Embryonic facial prominence (tissue), 1 donor: ENCODE data around the gene C8G.

Source experiments
- DNase-seq: peaks from one replicate; pipeline ENCODE4 v3.0.0-alpha.2; 2016; ENCODE audit errors: extremely low spot score

Gene C8G

DNA sequence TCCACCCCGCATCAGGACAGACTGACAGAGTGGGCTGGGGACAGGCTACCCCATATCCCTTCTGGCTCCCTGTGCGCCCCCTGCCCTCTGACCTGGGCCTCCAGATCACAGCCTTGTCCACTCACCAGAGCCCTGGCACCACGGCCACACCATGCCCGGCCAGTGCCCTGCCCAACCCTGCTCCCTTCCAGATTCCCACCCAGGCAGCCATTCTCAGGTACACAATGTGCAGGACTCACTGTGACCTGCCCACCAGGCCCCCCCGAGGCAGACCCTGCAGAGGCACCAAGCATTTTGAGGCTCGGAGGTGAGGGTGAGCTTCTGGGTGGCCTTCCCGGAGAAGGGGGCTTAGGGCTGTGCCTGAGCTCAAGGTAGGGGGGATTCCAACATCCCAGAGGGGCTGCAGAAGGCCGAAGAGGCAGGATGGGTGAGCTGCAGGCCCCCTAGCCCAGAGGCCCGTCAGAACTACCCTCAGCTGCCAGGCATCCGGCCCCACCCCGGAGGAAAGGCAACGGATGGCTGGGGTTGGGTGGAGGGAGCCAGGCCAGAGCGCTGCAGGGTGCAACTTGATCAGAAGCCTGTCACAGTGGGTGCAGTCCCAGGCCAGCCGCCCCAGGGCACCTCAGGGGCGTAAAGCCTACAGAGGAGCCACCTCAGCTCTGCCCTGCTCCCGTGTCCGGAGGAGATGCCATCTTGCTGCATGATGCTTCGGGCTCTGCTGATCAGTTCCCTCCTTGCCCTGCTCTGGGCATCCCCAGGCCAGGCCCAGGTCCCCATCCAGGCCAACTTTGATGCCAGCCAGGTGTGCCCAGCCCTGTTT lies 37.4 kb downstream of the C8G start, which contains the start of gene LCNL1:
LCNL1 (plus strand) TSS at position 762 of the 820 bp plus-strand sequence. CDS start 594 bp downstream, outside the sequence.
- DNase-seq: no peak

DNA sequence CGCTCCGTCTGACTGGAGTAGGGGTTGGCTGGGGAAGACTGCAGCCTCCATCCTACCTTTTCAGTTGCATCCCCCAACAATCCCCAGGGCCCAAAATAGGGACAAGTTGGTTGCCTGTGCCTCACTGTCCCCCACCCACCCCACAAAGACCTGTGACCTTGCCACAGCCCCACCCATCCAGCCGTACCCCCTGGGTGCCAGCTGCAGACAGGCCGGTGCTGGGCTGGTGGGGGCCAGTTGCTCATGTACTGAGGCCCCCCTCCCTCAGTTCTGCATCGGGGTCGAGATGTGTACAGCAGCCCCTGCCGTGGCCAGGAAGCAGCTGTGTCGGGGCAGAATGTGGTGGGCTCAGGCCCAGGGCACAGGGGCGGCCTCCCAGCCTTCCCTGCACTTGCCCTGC lies 38.1 kb downstream of the C8G start:
- DNase-seq: no peak

DNA sequence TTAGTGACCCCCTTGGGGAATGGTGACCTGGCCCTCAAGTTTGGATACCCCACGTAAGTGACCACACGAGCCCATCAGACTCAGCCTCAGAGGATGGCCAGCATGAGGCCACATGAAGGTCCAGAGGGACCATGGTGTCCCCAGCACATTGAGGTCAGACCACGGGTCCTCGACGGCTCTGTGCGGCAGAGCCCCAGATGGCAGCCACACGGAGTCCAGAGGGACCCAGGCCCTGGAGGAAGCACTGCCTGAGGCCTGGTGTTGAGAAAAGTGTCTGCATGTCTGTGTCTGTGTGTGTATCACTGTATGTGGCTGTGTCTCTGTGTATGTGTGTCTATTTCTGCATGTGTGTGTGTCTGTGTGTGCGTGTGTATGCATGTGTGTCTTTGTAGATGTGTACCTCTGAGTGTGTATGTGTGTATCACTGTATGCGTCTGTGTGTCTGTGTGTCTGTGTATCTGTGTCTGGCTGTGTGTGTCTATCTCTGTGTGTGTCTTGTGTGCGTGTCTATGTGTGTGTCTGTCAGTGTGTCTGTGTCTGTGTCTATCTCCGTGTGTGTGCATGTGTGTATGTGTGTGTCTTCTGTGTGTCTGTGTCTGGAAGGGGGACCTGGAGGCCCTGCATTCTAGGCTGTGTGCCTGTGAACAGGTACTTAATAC lies 38.7 kb downstream of the C8G start:
- DNase-seq: no peak

DNA sequence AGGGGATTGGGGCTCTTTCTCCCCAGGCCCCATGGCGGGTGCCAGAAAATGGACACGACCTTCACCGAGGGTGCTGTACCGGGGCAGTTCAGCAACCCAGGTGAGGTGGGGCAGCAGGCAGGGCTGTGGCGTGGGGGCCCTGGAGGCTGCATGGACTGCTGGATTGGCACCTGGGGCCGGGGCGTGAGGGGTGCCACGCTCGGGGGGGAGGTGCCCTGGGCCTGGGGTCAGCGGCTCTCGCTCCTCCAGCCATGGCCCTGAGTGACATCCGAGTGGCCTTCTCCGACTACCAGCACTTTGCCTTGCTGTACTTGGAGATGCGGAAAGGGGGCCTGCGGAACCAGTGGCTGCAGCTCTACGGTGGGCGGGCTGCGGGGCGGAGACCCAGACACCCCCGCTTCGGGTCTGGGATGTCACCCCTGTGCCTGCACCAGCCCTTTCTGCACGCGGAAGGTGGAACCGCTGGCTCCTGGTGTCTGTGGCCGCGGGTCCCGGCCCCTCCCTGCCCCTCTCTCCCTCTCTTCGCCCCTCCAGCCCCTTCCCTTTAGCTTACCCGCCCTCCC lies 39.5 kb downstream of the C8G start:
- DNase-seq: no peak

DNA sequence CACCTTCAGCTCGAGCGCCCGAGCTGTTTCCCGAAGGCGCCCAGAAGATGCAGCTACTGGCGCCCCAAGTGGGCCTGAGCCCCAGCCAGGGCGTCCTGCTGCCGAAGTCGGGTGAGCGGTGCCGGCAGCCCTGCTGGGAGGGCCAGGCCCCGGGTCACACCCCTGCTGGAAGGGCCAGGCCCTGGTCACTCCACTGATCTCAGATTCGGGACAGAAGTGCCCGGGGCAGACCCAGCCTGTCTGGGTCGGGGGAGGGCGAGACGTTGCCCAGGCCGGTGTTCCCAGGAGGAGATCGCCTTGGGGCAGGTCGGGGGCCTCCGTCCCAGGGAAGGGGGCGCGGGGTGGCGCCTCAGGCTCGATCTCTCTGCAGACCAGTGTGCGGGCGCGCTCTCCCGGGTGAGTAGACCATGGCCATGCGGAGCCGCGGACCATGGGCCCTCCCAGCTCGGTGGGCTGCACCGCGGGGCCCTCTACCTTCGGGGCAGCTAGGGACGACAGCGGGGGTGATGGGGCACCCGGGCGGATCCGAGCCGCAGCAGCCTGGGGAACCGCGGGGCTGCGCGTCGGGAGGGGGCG lies 40.1 kb downstream of the C8G start:
- DNase-seq: no peak

DNA sequence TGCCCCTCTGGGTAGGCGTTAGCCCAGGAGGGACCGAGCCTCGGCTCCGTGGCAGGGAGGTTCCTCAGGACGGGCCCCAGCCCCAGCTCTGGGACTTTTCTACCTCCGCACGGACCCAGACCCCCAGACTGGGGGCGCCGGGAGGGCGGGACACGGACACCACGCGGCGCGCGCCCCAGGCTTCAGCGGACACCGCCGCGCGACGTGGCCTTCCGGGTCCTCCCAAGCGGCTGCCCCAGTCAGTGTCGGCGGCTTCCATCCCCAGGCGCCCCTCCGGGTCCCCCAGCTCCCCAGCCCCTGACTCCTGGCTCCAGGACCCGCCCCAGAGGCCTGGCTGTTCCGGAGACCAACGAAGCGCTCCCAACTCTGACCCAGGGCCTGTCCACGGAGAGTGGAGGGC lies 40.8 kb downstream of the C8G start:
- DNase-seq: no peak

DNA sequence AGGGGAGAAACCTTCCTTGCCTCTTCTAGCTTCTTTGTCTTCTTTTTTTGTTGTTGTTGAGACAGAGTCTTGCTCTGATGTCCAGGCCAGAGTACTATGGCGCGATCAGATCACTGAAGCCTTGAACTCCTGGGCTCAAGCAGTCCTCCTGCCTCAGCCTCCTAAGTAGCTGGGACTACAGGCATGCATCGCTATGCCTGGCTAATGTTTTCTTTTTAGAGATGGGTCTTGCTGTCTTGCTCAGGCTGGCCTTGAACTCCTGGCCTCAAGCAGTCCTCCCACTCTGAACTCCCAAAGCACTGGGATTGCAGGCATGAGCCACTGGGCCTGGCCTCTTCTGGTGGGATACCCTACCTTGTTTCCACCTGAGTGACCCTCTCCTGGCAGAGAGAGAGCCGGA lies 43.8 kb downstream of the C8G start:
- DNase-seq: no peak

DNA sequence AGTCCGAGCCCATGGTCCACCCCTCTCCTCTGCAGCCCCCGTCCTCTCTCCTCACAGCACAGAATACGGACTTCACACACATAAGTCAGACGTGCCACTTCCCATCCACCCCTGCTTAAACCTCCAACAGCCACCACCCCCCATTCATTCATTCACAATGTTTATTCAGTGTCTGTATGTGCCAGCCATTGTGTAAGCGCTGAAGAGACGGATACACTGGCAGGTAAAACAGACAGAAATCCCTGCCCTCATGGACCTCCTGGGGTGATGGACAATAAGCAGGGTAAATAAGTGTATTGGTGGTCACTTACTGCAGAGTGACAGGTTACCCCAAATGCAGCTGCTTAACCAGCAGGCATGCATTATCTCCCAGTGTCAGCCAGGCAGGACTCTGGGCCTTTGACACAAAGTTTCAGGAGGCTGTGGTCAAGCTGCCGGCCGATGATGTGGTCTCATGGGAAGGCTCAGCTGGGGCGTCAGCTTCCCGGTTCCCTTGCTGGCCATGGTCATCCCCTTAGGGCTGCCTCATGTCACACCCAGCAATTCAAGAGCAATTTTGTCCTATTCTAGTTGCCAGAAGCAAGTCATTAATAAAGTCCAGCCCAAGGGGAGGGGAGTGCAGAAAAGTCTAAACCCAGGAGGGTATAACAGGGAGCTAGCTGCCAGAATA lies 45.3 kb downstream of the C8G start:
- DNase-seq: no peak

DNA sequence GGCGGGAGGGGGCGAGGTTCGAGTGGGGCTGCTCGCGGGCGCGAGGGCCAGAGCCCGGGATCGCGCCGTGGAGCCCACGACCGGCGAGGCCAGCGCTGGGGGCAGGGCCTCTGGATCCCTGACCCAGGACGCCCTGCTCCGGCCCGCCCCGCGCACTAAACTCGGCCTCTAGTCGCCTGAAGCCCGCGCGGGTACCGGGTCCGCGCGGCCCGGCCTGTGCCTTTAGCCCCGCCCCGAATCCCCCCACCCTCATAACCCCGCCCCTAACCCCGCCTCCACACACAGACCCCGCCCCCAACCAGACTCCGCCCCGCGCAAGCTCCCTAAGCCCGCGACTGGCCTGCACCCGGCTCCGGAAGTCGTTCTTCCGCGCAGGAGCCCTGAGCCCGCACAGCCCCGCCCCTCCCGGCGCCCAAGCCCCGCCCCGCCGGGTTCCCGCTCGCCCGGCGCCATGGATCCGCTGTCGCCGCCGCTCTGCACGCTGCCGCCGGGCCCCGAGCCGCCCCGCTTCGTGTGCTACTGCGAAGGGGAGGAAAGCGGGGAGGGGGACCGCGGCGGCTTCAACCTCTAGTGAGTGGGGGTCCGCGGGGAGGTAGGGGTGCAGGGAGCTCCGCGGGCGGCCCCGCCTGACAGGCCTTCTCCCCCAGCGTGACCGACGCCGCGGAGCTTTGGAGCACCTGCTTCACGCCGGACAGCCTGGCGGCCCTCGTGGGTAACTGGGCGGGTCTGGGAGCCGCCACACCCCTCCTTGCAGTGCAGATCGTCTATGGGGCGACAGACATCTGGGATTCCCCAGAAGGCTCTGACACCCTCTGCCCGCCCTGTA lies 47.2 kb downstream of the C8G start, which contains the start of gene PAXX:
PAXX (plus strand) TSS at position 430 of the 826 bp plus-strand sequence; CDS start at position 452, 22 bp downstream.
- DNase-seq: peak; percentile 85

DNA sequence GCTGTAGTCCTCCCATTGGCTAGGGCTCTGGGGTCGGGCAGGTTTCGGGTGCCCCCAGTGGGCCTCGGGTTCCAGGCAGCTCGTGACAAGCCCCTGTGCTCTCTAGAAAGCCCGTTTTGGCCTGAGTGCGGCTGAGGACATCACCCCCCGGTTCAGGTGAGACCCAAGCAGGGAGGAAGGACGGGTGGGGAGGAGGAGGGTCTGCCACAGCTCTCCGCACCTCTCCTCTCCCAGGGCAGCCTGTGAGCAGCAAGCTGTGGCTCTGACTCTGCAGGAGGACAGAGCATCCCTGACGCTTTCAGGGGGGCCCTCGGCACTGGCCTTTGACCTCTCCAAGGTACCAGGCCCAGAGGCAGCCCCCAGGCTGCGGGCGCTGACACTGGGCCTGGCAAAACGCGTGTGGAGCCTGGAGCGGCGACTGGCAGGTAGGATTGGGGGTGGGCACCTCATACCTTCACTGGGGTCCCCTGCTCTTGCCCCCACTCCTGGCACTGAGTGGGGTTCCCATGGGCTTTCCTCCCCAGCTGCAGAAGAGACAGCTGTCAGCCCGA lies 47.9 kb downstream of the C8G start:
- no peak for DNase-seq

DNA sequence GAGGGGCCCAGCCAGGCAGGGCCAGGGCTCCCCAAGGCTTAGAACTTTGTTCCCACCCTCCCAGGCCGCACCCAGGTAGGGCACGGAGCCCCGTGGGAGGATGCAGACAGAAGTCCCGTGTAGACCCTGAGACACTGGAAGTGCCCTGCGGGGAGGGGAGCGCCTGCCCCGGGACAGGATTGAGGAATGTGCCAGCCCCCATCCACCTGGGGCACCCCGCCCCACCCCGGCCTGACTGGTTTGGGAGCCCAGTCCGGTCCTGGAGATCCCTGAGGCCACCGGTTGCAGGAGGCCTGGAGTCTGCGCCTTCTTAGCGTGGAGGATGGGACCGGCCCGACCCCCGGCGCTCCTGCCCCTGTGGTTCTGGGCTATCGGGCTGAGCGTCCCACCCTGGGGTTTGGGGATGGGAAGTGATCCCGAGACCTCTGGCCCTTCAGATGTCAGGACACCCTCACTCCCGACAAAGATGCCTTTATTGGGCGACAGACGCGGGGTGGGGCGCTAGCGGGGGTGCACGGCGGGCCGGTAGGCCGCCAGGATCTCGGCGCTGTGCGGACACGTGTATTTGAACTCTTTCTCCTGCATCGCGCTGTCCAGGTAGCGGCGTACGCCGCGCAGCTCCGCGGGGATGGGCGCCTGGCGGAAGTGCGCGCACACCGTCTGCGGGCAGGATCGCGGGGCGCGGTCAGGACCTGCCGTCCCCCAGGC lies 49.3 kb downstream of the C8G start:
- no peak for DNase-seq

DNA sequence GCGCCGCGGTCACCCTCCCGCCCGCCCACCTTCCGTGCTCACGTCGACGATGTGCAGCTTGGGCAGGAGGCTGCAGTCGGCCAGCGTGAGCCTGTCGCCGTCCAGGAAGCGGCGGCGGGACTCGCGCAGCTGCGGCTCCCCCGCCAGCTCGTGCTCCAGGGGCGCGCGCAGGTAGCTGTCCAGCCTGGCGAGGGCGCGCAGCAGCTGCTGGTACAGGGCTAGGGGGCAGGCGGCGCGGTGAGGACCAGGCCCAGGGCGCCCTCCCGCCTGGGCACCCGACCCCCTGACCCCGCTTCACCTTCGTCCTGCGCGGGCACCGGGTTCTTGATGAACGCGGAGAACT lies 49.8 kb downstream of the C8G start:
- no peak for DNase-seq

DNA sequence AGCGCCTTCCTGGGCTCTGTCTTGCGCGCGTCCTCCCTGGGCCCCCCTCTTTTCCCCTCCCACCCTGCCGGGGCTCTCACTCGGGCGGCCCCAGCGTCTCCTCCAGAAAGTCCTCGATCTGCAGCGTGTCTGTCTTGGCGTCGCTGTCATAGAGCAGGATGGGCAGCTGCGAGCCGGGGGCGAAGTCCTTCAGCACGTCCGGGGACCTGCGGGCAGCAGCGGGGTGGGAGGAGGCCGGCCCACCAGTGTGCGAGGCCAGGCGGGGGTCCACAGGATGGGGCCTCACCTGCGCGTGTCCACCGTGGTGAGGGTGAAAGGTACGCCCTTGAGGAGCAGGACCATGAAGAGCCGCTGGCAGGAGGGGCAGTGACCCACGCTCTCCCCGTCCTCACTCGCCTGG lies 50.3 kb downstream of the C8G start:
- DNase-seq: no peak

DNA sequence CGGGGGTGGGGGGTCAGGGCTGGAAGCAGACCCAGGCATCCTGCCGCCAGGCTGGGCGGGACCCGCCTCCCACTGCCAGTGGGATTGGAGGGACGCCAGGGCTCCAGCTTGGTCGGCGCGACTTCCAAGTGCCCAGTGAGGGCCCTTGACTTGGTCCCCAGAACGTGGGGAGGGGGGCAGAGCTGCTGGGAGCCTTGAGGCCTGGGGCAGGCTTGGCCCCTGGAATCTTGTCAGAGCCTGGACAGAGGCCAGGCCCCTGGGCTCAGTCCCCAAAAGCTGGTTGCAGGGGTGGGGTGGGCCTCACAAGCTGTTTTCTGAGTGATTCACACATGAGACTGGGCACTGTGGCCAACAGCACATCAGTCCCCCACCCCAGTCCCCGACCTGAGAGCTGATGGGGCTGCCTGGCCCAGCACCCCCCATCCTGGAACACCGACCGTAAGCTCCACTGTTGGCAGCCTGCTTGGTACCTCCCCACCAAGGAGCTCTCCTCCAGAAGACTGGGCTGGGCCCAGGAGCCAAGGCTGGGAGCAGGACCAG lies 50.8 kb downstream of the C8G start:
- DNase-seq: no peak
